K562 (cell line): ENCODE data around the gene SLAIN2. TPM values are rescaled to one million over a fixed set of nuclear protein-coding genes. Genes with fewer than 3 reads are reported as not detected.

Experiments
- ATAC-seq: fragments of 200-7000 bp; cut with Tn5 transposase; 3 replicates; pipeline ENCODE4 v1.9.1; 2020; ENCODE audit warnings: moderate library complexity
- BruUV-seq: library from RNA; stranded (reverse); fragments of 400-500 nt; replicated peaks from 2 replicates; lab custom pipeline; 2021; lab: Mats Ljungman, UMichigan
- CTCF ChIA-PET: fragments of 300-600 bp; formaldehyde crosslinking; extraction: SDS; loops from one replicate; lab custom pipeline; 2021; ENCODE audit warnings: low intra/inter-chr PET ratio; lab: Yijun Ruan, JAX
- POLR2A ChIA-PET: fragments of 300-600, 350-650 bp; sonication (Branson Sonifier 250); formaldehyde crosslinking; extraction: SDS; loops from one replicate; lab custom pipeline; 2021; ENCODE audit warnings: antibody characterized with exemption, inconsistent platforms; lab: Yijun Ruan, JAX
- DNase-seq, 4 experiments: peaks; one replicate each; pipeline versions ENCODE4 v3.0.0 to v3.0.0-alpha.2; 2011 to 2018; ENCODE audit warnings: low spot score in 3 of 4, mixed read lengths in 3 of 4; ENCODE audit errors: extremely low read depth in 1 of 4
- FAIRE-seq: peaks from 2 replicates; lab custom pipeline; 2011; peaks lifted over from hg19 to GRCh38; lab: Jason Lieb, UNC
- H2AFZ ChIP-seq: 2 replicates; pipeline ENCODE4 v1.6.0; 2011; ENCODE audit warnings: low read depth, low read length, control low read depth, inconsistent platforms
- H3K27ac ChIP-seq: fragments of 200-600 bp; 3 replicates; pipeline ENCODE4 v1.8.0; 2011; ENCODE audit warnings: low read depth, mild to moderate bottlenecking, control low read depth, inconsistent platforms, low read length, moderate library complexity, mixed read lengths; ENCODE audit errors: extremely low read depth
- H3K27me3 ChIP-seq, 2 experiments: fragments of 300-600 bp in 1 of 2; 2 replicates in 1 of 2; 3 replicates in 1 of 2; pipeline versions ENCODE4 v1.6.0 to v1.8.0; 2011; ENCODE audit warnings: inconsistent platforms in 2 of 2, low read length in 2 of 2, mild to moderate bottlenecking in 1 of 2, mixed read lengths in 1 of 2, moderate library complexity in 1 of 2; ENCODE audit not compliant: control insufficient read depth in 2 of 2, insufficient read depth in 2 of 2
- H3K36me3 ChIP-seq: fragments of 300-600 bp; 3 replicates; pipeline ENCODE4 v1.8.0; 2011; ENCODE audit warnings: mild to moderate bottlenecking, low read length, inconsistent platforms; ENCODE audit not compliant: control insufficient read depth, insufficient read depth
- H3K4me1 ChIP-seq, 2 experiments: fragments of 200-600 bp in 1 of 2; replicated peaks in 1 of 2; 2 replicates in 1 of 2; 3 replicates in 1 of 2; pipeline versions ENCODE4 v1.5.1 to v1.8.0; 2011; ENCODE audit warnings: inconsistent platforms in 2 of 2, low read length in 2 of 2, mild to moderate bottlenecking in 1 of 2, mixed read lengths in 1 of 2, moderate library complexity in 1 of 2; ENCODE audit not compliant: control insufficient read depth in 2 of 2, insufficient read depth in 2 of 2
- H3K4me2 ChIP-seq: 2 replicates; pipeline ENCODE4 v1.6.1; 2011; ENCODE audit warnings: low read length, control low read depth, inconsistent platforms, mixed read lengths; ENCODE audit not compliant: insufficient read depth
- H3K4me3 ChIP-seq: fragments of 200-600 bp; sonication (generic), shearing (Covaris generic); 2 replicates; pipeline ENCODE4 v1.5.1; 2016; ENCODE audit warnings: control low read depth, inconsistent platforms
- H3K79me2 ChIP-seq: fragments of 200-600 bp; 3 replicates; pipeline ENCODE4 v1.8.0; 2011; ENCODE audit warnings: low read length, inconsistent platforms; ENCODE audit not compliant: control insufficient read depth, insufficient read depth
- H3K9ac ChIP-seq, 2 experiments: 2 replicates each; pipeline versions ENCODE4 v1.6.0 to v1.6.1; 2011; ENCODE audit warnings: low read depth in 2 of 2, low read length in 2 of 2, control low read depth in 1 of 2, inconsistent platforms in 1 of 2, mild to moderate bottlenecking in 1 of 2, mixed read lengths in 1 of 2; ENCODE audit not compliant: insufficient read depth in 1 of 2
- H3K9me1 ChIP-seq: one replicate; pipeline ENCODE4 v1.6.0; 2011; ENCODE audit warnings: inconsistent platforms, mild to moderate bottlenecking, low read length, moderate library complexity; ENCODE audit not compliant: control insufficient read depth, insufficient read depth
- H3K9me3 ChIP-seq: replicated peaks from 2 replicates; pipeline ENCODE4 v1.5.1; 2011; ENCODE audit warnings: low read depth, low read length, inconsistent platforms; ENCODE audit not compliant: control insufficient read depth, insufficient read depth
- H4K20me1 ChIP-seq: replicated peaks from 2 replicates; pipeline ENCODE4 v1.6.1; 2011; ENCODE audit warnings: low read length, inconsistent platforms, mixed read lengths; ENCODE audit not compliant: control insufficient read depth, insufficient read depth
- DEAF1 ChIP-seq: fragments of 450-650 bp; formaldehyde crosslinking; IDR thresholded peaks from 2 replicates; pipeline ENCODE4 v1.4.0; 2020; ENCODE audit warnings: mild to moderate bottlenecking, moderate library complexity
- DIDO1 ChIP-seq: fragments of 450-650 bp; IDR thresholded peaks from 2 replicates; pipeline ENCODE4 v1.6.1; 2016; ENCODE audit warnings: low read depth, missing biosample characterization, missing genetic modification characterization
- E2F1 ChIP-seq: sonication (generic); formaldehyde crosslinking; IDR thresholded peaks from 2 replicates; pipeline ENCODE4 v1.8.1; 2023; ENCODE audit warnings: mild to moderate bottlenecking, missing genetic modification reagents, moderate library complexity
- E4F1 ChIP-seq: fragments of 250-450 bp; sonication (Bioruptor Pico); IDR thresholded peaks from 2 replicates; pipeline ENCODE4 v1.5.0; 2021; ENCODE audit warnings: mild to moderate bottlenecking, borderline replicate concordance
- KLF10 ChIP-seq: fragments of 250-450 bp; sonication (Bioruptor Pico); IDR thresholded peaks from 2 replicates; pipeline ENCODE4 v1.6.1; 2021; ENCODE audit warnings: matching md5 sums
- MAFG ChIP-seq: fragments of 450-650 bp; conservative IDR thresholded peaks from 2 replicates; pipeline ENCODE4 v1.6.1; 2016; ENCODE audit warnings: missing genetic modification characterization, missing compliant biosample characterization
- MTA3 ChIP-seq: fragments of 450-650 bp; formaldehyde crosslinking; IDR thresholded peaks from 2 replicates; pipeline ENCODE4 v1.6.1; 2017; ENCODE audit warnings: mild to moderate bottlenecking, borderline replicate concordance
- RREB1 ChIP-seq: fragments of 250-450 bp; sonication (Bioruptor Pico); IDR thresholded peaks from 2 replicates; pipeline ENCODE4 v1.4.0; 2020
- TAF15 ChIP-seq: fragments of 200-400 bp; formaldehyde crosslinking; IDR thresholded peaks from 2 replicates; pipeline ENCODE4 v1.6.1; 2017; ENCODE audit warnings: mild to moderate bottlenecking, low read depth, low read length, moderate library complexity
- TCFL5 ChIP-seq: fragments of 250-450 bp; sonication (Bioruptor Pico); conservative IDR thresholded peaks from 2 replicates; pipeline ENCODE4 v1.6.1; 2021; ENCODE audit warnings: mild to moderate bottlenecking, moderate library complexity, matching md5 sums
- ZNF311 ChIP-seq: fragments of 250-450 bp; sonication (Bioruptor Pico); IDR thresholded peaks from 2 replicates; pipeline ENCODE4 v1.4.0; 2020; ENCODE audit warnings: mild to moderate bottlenecking, moderate library complexity
- ZNF79 ChIP-seq: fragments of 250-450 bp; sonication (Bioruptor Pico); IDR thresholded peaks from 2 replicates; pipeline ENCODE4 v1.4.0; 2020; ENCODE audit warnings: low read depth, mild to moderate bottlenecking, moderate library complexity
- WGBS: fragments of 100-300 bp; shearing (Covaris generic); methylation state at CpG from one replicate; pipeline ENCODE4 v1.1.6; 2016; ENCODE audit warnings: low coverage, mixed read lengths; ENCODE audit not compliant: insufficient coverage; ENCODE audit errors: missing lambda C conversion rate; 5-methylcytosine and 5-hydroxymethylcytosine counted together
- in situ Hi-C: fragments of 300-500 bp; cut with MboI; formaldehyde crosslinking; loops from 4 replicates; pipeline ENCODE4 v1.15.0; 2018; ENCODE audit warnings: inconsistent platforms, mixed read lengths
- intact Hi-C: fragments of 100-400 bp; cut with micrococcal nuclease; formaldehyde crosslinking; loops from 2 replicates; pipeline ENCODE4 v1.14.2; 2022
- polyA plus RNA-seq, 8 experiments: library from polyadenylated mRNA; depleted of rRNA in 4 of 8; stranded (reverse) in 5 of 8; unstranded in 3 of 8; fragments of >200 nt; fragmentation: Nextera tagmentation in 2 of 8; fragmentation: Illumina TruSeq in 1 of 8; extraction: Ambion mirVana in 2 of 8; extraction: Trizol in 1 of 8; gene quantifications; 2 replicates each; pipeline versions ENCODE4 v1.2.1 to v1.2.3, GENCODE V29; 2011 to 2014; ENCODE audit warnings: inconsistent platforms in 1 of 8, missing spikeins in 1 of 8
- total RNA-seq, 7 experiments: library from RNA; depleted of rRNA in 6 of 7; stranded (reverse); fragments of >200 nt in 6 of 7; fragmentation: Illumina TruSeq in 2 of 7; extraction: Trizol in 2 of 7; gene quantifications; 2 replicates each; pipeline versions ENCODE4 v1.2.1 to v1.2.3, GENCODE V29; 2011 to 2021; ENCODE audit warnings: low replicate concordance in 1 of 7

Gene SLAIN2
- total and polyA plus RNA-seq, 9 of the 15 experiments (the other 6 are each of a cell fraction or from before 2014, with no cell fraction given): 3.5 to 116 (median 35.0) TPM

GRCh38 chr4:48449151-48449550 is 107.8 kb downstream of the SLAIN2 start:
- intact Hi-C loops: loop anchor here (5.0 to 10.0 kb wide), 2 partner anchors 233 to 324 kb away; no protein-coding TSS in a partner anchor
- in situ Hi-C loops: no loop called here
- TF ChIP-seq MTA3 (no peak), E2F1 (CRISPR knock-in tag) (no peak), DIDO1 (tag) (no peak), TAF15 (no peak), KLF10 (CRISPR knock-in tag) (no peak), ZNF311 (CRISPR knock-in tag) (no peak), TCFL5 (CRISPR knock-in tag) (no peak), RREB1 (CRISPR knock-in tag) (no peak), DEAF1 (no peak), ZNF79 (CRISPR knock-in tag) (no peak), MAFG (tag) (no peak), E4F1 (no peak)

More at GRCh38 chr4:48449151-48449550, 107.8 kb downstream of the SLAIN2 start:
- Histone ChIP-seq H3K36me3 (no peaks in the 10 kb centered on the region), H3K9me3 (no peaks in the 10 kb centered on the region), H4K20me1 (no peaks in the 10 kb centered on the region), H3K9me1 (no peaks in the 10 kb centered on the region), H3K4me1 (peaks cover 0 to 2% of the 10 kb centered on the region in 2 experiments; a peak in 3 of 5 replicates), H3K4me2 (peak overlapping the region; percentile 24; the same call in 1 of the 2 replicates), H3K9ac (no peak overlapping the region), H3K27me3 (no peaks in the 10 kb centered on the region), H3K79me2 (no peaks in the 10 kb centered on the region), H3K27ac (no peak overlapping the region), H2AFZ (peak overlapping the region; percentile 85), H3K4me3 (no peak overlapping the region)
- BruUV-seq: no TSS peak
- CTCF ChIA-PET: no interaction called here
- ATAC-seq (peak; percentile 63), FAIRE-seq (peak; percentile 29), DNase-seq (peak in 1 of 4 experiments; percentile 14)
- WGBS: 52% methylated on average over 9 of the region's 10 CpGs
- POLR2A ChIA-PET: no interaction called here
